ENCODE results near the gene GPATCH1.

The GPATCH1 gene

GRCh38 chr19:33089010-33089409 is 8.0 kb downstream of the GPATCH1 start:
- Histone ChIP-seq H3K27ac (ENCODE audit: insufficient read depth, low read length, poor library complexity, severe bottlenecking) (no peak overlapping the region), H3K27me3 (replicated peaks; ENCODE audit: control insufficient read depth, insufficient read depth, low read length, poor library complexity, severe bottlenecking) (no peaks in the 10 kb centered on the region), H3K36me3 (ENCODE audit: control insufficient read depth, insufficient read depth, low read length) (peaks cover 43% of the 10 kb centered on the region)

GRCh38 chr19:33090179-33090578 is 9.2 kb downstream of the GPATCH1 start:
- H3K27me3 ChIP-seq (replicated peaks; ENCODE audit: control insufficient read depth, insufficient read depth, low read length, poor library complexity, severe bottlenecking): no peaks in the 10 kb centered on the region
- no peak overlapping the region for H3K27ac ChIP-seq (ENCODE audit: insufficient read depth, low read length, poor library complexity, severe bottlenecking)
- no peak overlapping the region for H3K4me3 ChIP-seq (ENCODE audit: insufficient read depth, low read depth, low read length, poor library complexity, severe bottlenecking)
- no peaks in the 10 kb centered on the region for H3K9me3 ChIP-seq (ENCODE audit: control insufficient read depth, low read length)
- peaks cover 54% of the 10 kb centered on the region for H3K36me3 ChIP-seq (ENCODE audit: control insufficient read depth, insufficient read depth, low read length)
- no peak for DNase-seq
- H3K4me1 ChIP-seq (ENCODE audit: control insufficient read depth, insufficient read depth, low read length, poor library complexity, severe bottlenecking): no peaks in the 10 kb centered on the region

More at GRCh38 chr19:33089010-33089409, 8.0 kb downstream of the GPATCH1 start:
- no peaks in the 10 kb centered on the region for H3K4me1 ChIP-seq (ENCODE audit: control insufficient read depth, insufficient read depth, low read length, poor library complexity, severe bottlenecking)
- DNase-seq: no peak
- no peak overlapping the region for H3K4me3 ChIP-seq (ENCODE audit: insufficient read depth, low read depth, low read length, poor library complexity, severe bottlenecking)
- H3K9me3 ChIP-seq (ENCODE audit: control insufficient read depth, low read length): no peaks in the 10 kb centered on the region

GRCh38 chr19:33093420-33094210 is 12.6 kb downstream of the GPATCH1 start:
- Histone ChIP-seq H3K9me3 (ENCODE audit: control insufficient read depth, low read length) (no peaks in the 10 kb centered on the region), H3K27ac (ENCODE audit: insufficient read depth, low read length, poor library complexity, severe bottlenecking) (no peak overlapping the region), H3K27me3 (replicated peaks; ENCODE audit: control insufficient read depth, insufficient read depth, low read length, poor library complexity, severe bottlenecking) (no peaks in the 10 kb centered on the region), H3K4me1 (ENCODE audit: control insufficient read depth, insufficient read depth, low read length, poor library complexity, severe bottlenecking) (no peaks in the 10 kb centered on the region), H3K4me3 (ENCODE audit: insufficient read depth, low read depth, low read length, poor library complexity, severe bottlenecking) (no peak overlapping the region), H3K36me3 (ENCODE audit: control insufficient read depth, insufficient read depth, low read length) (peaks cover 82% of the 10 kb centered on the region)
- no peak for DNase-seq

GRCh38 chr19:33094436-33095067 is 13.6 kb downstream of the GPATCH1 start:
- Histone ChIP-seq H3K27ac (ENCODE audit: insufficient read depth, low read length, poor library complexity, severe bottlenecking) (no peak overlapping the region), H3K4me3 (ENCODE audit: insufficient read depth, low read depth, low read length, poor library complexity, severe bottlenecking) (no peak overlapping the region), H3K27me3 (replicated peaks; ENCODE audit: control insufficient read depth, insufficient read depth, low read length, poor library complexity, severe bottlenecking) (no peaks in the 10 kb centered on the region), H3K9me3 (ENCODE audit: control insufficient read depth, low read length) (no peaks in the 10 kb centered on the region), H3K36me3 (ENCODE audit: control insufficient read depth, insufficient read depth, low read length) (peaks cover 76% of the 10 kb centered on the region), H3K4me1 (ENCODE audit: control insufficient read depth, insufficient read depth, low read length, poor library complexity, severe bottlenecking) (no peaks in the 10 kb centered on the region)
- DNase-seq: no peak

GRCh38 chr19:33096005-33096404 is 15.0 kb downstream of the GPATCH1 start:
- H3K9me3 ChIP-seq (ENCODE audit: control insufficient read depth, low read length): no peaks in the 10 kb centered on the region
- no peaks in the 10 kb centered on the region for H3K27me3 ChIP-seq (replicated peaks; ENCODE audit: control insufficient read depth, insufficient read depth, low read length, poor library complexity, severe bottlenecking)
- H3K4me1 ChIP-seq (ENCODE audit: control insufficient read depth, insufficient read depth, low read length, poor library complexity, severe bottlenecking): no peaks in the 10 kb centered on the region
- no peak overlapping the region for H3K27ac ChIP-seq (ENCODE audit: insufficient read depth, low read length, poor library complexity, severe bottlenecking)
- no peak overlapping the region for H3K4me3 ChIP-seq (ENCODE audit: insufficient read depth, low read depth, low read length, poor library complexity, severe bottlenecking)
- DNase-seq: no peak
- H3K36me3 ChIP-seq (ENCODE audit: control insufficient read depth, insufficient read depth, low read length): peaks cover 74% of the 10 kb centered on the region

GRCh38 chr19:33098055-33098534 is 17.1 kb downstream of the GPATCH1 start:
- no peaks in the 10 kb centered on the region for H3K4me1 ChIP-seq (ENCODE audit: control insufficient read depth, insufficient read depth, low read length, poor library complexity, severe bottlenecking)
- peaks cover 70% of the 10 kb centered on the region for H3K36me3 ChIP-seq (ENCODE audit: control insufficient read depth, insufficient read depth, low read length)
- no peak overlapping the region for H3K27ac ChIP-seq (ENCODE audit: insufficient read depth, low read length, poor library complexity, severe bottlenecking)
- no peaks in the 10 kb centered on the region for H3K9me3 ChIP-seq (ENCODE audit: control insufficient read depth, low read length)
- DNase-seq: no peak
- H3K27me3 ChIP-seq (replicated peaks; ENCODE audit: control insufficient read depth, insufficient read depth, low read length, poor library complexity, severe bottlenecking): no peaks in the 10 kb centered on the region
- no peak overlapping the region for H3K4me3 ChIP-seq (ENCODE audit: insufficient read depth, low read depth, low read length, poor library complexity, severe bottlenecking)

- no peak for DNase-seq
- Histone ChIP-seq H3K9me3 (ENCODE audit: control insufficient read depth, low read length) (no peaks in the 10 kb centered on the region), H3K4me1 (ENCODE audit: control insufficient read depth, insufficient read depth, low read length, poor library complexity, severe bottlenecking) (no peaks in the 10 kb centered on the region), H3K36me3 (ENCODE audit: control insufficient read depth, insufficient read depth, low read length) (peaks cover 46% of the 10 kb centered on the region), H3K27me3 (replicated peaks; ENCODE audit: control insufficient read depth, insufficient read depth, low read length, poor library complexity, severe bottlenecking) (no peaks in the 10 kb centered on the region), H3K4me3 (ENCODE audit: insufficient read depth, low read depth, low read length, poor library complexity, severe bottlenecking) (no peak overlapping the region), H3K27ac (ENCODE audit: insufficient read depth, low read length, poor library complexity, severe bottlenecking) (no peak overlapping the region)
Observed at GRCh38 chr19:33100894-33101644, 20.1 kb downstream of the GPATCH1 start.

GRCh38 chr19:33102893-33103292 is 21.9 kb downstream of the GPATCH1 start:
- no peak overlapping the region for H3K27ac ChIP-seq (ENCODE audit: insufficient read depth, low read length, poor library complexity, severe bottlenecking)
- H3K9me3 ChIP-seq (ENCODE audit: control insufficient read depth, low read length): no peaks in the 10 kb centered on the region
- no peak overlapping the region for H3K4me3 ChIP-seq (ENCODE audit: insufficient read depth, low read depth, low read length, poor library complexity, severe bottlenecking)
- no peaks in the 10 kb centered on the region for H3K4me1 ChIP-seq (ENCODE audit: control insufficient read depth, insufficient read depth, low read length, poor library complexity, severe bottlenecking)
- no peaks in the 10 kb centered on the region for H3K27me3 ChIP-seq (replicated peaks; ENCODE audit: control insufficient read depth, insufficient read depth, low read length, poor library complexity, severe bottlenecking)
- H3K36me3 ChIP-seq (ENCODE audit: control insufficient read depth, insufficient read depth, low read length): peaks cover 48% of the 10 kb centered on the region
- no peak for DNase-seq

GRCh38 chr19:33108161-33108560 is 27.2 kb downstream of the GPATCH1 start:
- no peak overlapping the region for H3K4me3 ChIP-seq (ENCODE audit: insufficient read depth, low read depth, low read length, poor library complexity, severe bottlenecking)
- no peak overlapping the region for H3K27ac ChIP-seq (ENCODE audit: insufficient read depth, low read length, poor library complexity, severe bottlenecking)
- H3K27me3 ChIP-seq (replicated peaks; ENCODE audit: control insufficient read depth, insufficient read depth, low read length, poor library complexity, severe bottlenecking): no peaks in the 10 kb centered on the region
- H3K4me1 ChIP-seq (ENCODE audit: control insufficient read depth, insufficient read depth, low read length, poor library complexity, severe bottlenecking): no peaks in the 10 kb centered on the region
- peaks cover 54% of the 10 kb centered on the region for H3K36me3 ChIP-seq (ENCODE audit: control insufficient read depth, insufficient read depth, low read length)
- H3K9me3 ChIP-seq (ENCODE audit: control insufficient read depth, low read length): no peaks in the 10 kb centered on the region
- no peak for DNase-seq

Data from effector memory CD4-positive, alpha-beta T cell (primary cell).